ENCODE measurements around the gene CEP89.

The CEP89 gene

DNA sequence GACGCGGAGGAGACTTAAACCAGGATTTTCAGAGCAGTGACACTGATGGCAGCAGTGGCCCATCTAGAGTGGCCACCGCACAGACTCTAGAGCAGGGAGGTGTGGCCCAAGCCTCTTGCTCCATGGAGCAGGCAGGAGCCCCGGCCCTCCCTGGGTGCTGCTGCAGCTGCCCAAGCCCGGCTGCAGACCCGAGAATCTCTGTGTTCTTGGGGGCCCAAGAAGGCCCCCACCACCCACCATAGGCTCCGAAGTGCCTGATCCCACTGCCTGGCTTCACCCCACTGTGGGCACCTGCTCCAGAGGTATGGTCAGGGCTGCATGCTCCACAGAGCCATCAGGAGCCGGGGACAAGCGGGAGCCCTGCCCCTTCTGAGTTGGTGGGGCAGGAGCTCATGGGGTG, 36.1 kb downstream of the CEP89 start:
- DNase-seq (ENCODE audit: insufficient read length, low spot score) (no peak), FAIRE-seq (no peak)
- TF ChIP-seq, protein P1, sequence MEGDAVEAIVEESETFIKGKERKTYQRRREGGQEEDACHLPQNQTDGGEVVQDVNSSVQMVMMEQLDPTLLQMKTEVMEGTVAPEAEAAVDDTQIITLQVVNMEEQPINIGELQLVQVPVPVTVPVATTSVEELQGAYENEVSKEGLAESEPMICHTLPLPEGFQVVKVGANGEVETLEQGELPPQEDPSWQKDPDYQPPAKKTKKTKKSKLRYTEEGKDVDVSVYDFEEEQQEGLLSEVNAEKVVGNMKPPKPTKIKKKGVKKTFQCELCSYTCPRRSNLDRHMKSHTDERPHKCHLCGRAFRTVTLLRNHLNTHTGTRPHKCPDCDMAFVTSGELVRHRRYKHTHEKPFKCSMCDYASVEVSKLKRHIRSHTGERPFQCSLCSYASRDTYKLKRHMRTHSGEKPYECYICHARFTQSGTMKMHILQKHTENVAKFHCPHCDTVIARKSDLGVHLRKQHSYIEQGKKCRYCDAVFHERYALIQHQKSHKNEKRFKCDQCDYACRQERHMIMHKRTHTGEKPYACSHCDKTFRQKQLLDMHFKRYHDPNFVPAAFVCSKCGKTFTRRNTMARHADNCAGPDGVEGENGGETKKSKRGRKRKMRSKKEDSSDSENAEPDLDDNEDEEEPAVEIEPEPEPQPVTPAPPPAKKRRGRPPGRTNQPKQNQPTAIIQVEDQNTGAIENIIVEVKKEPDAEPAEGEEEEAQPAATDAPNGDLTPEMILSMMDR (IDR thresholded peaks at IDR 0.05; ENCODE audit: insufficient read depth, missing control alignments), result no peak

DNA sequence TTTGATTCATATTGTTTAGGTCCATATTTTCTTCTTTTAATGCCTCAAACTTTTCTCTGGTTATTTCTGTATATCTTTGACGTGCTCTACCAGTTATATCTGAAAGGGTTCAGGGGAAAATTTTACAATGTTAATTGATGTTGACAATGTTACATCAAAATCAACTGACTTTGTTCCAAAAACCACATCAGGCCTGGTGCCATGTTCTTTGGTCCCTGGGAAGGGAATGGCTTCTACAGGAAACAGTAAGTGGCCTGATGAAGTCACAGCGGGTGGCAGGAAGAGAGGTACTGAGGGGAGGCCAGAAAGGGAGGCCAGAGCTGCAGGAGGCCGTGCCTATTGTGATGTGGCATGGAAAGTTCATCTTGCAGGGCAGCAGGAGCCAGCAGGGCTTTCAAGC, 38.2 kb downstream of the CEP89 start:
- TF ChIP-seq, protein P1 (IDR thresholded peaks at IDR 0.05; ENCODE audit: insufficient read depth, missing control alignments), result no peak
- no peak for DNase-seq (ENCODE audit: insufficient read length, low spot score)
- no peak for FAIRE-seq

DNA sequence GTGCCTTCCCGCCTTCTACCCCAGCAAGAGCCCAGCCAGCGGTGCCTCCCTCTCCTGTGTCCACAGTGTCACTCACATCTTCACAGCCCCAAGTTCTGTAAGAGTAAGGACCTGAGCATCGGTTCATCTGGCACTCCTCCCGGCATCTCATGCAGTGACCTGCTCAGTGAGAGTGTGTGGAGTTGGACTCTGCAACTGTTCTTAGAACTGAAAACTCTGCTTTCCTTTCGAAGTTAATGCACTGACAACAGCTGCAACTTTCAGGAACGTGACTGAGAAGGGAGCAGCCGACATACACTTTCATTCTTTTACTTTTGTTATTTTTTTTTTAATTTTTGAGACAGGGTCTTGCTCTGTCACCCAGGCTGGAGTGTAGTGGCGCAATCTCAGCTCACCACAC, 41.2 kb downstream of the CEP89 start:
- no peak for FAIRE-seq
- TF ChIP-seq, protein P1 (IDR thresholded peaks at IDR 0.05; ENCODE audit: insufficient read depth, missing control alignments), result no peak
- no peak for DNase-seq (ENCODE audit: insufficient read length, low spot score)

DNA sequence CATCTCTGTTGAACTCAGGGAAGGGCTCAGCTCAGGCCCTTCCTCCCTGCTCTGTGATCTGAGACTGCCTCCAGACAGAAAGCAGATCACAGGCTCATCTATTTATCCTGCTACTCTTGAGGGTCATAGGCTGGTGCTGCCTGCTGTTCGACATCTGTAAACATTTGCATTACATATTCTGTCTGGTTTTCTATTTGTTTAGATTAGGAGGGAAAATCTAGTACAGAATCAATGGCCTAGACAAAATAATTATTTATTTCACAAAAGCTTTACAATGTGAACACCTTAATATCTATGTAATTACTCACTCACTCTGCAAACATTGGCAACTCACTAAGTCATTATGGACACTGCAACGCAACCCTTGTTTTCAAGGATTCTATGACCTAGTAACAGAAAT, 43.0 kb downstream of the CEP89 start:
- DNase-seq (ENCODE audit: insufficient read length, low spot score) (no peak), FAIRE-seq (no peak)
- TF ChIP-seq, protein P1 (IDR thresholded peaks at IDR 0.05; ENCODE audit: insufficient read depth, missing control alignments), result no peak

DNA sequence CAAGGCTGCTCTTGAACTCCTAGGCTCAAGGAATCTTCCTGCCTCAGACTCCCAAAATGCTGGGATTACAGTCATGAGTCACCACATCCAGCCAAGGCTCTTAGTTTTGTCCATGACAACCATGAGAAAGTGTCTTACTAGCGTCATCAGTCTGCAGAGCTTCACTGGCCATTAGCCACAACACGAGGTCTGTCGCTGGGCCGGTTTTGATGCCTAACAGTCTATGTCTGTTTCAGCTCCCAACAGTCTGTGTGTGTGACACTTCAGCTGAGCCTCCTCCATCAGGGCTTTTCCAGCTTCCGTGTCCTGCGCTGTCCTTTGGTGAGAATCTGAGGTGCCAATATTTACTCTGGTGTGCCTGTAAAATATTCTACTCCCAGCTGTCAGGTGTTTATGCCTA, 47.6 kb downstream of the CEP89 start:
- FAIRE-seq, result no peak
- TF ChIP-seq, protein P1 (IDR thresholded peaks at IDR 0.05; ENCODE audit: insufficient read depth, missing control alignments), result no peak
- DNase-seq (ENCODE audit: insufficient read length, low spot score), result no peak

DNA sequence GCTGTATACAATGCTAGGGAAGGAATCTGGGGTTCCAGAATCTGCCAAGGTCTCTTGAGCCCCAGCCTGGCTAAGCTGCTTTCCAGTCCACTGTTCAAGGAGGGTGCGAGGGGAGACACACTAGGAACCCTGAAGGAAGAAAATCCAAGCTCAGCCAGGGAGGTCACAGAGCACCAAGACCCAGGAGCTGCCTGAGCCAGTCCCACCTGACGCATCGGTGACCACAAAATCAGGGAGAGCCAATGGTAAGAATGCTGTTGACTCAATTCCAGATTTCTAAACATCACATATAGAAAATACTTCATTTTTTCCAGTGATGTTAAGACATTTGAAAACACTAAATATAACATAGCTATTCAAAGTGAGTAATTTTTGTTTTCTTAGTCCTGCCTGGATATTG, 50.1 kb downstream of the CEP89 start:
- TF ChIP-seq, protein P1 (IDR thresholded peaks at IDR 0.05; ENCODE audit: insufficient read depth, missing control alignments), result no peak
- DNase-seq (ENCODE audit: insufficient read length, low spot score), result no peak
- no peak for FAIRE-seq

DNA sequence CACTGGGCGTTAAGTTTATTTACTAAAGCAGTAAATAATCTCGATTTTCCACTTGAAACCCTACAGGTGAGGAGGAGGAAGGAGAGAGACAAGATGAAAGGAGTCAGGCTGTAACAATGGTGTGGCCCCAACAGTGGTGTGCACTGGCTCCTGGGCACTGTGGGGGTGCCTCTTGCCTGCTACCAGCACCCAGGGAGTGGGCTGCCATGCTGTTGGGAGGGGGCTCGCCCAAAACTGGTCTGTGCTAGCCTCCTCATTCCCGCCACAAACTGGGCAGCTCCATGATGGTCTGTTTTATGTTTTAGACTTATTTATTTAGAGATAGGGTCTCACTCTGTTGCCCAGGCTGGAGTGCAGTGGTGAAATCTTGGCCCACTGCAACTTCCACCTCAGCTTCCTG, 52.4 kb downstream of the CEP89 start:
- TF ChIP-seq, protein P1 (IDR thresholded peaks at IDR 0.05; ENCODE audit: insufficient read depth, missing control alignments), result no peak
- DNase-seq (ENCODE audit: insufficient read length, low spot score), result no peak
- no peak for FAIRE-seq

All from D721Med (cell line).